Right lobe of liver (tissue), 6 donors: ENCODE results near the gene ETHE1. TPM values are rescaled to one million over a fixed set of nuclear protein-coding genes. Genes with fewer than 3 reads are reported as not detected.

ENCODE experiments used
- ATAC-seq, 4 donors: fragments of 200-7000 bp; cut with Tn5 transposase; one replicate each; pipeline ENCODE4 v1.9.1; 2020; ENCODE audit warnings: mild to moderate bottlenecking in 4 of 4, moderate library complexity in 4 of 4
- DNase-seq, 3 donors: peaks; one replicate each; pipeline ENCODE4 v3.0.0-alpha.2; 2020
- H3K27ac ChIP-seq, 3 donors: fragments of 200-600 bp; one replicate each; pipeline ENCODE4 v1.8.0; 2022
- H3K27me3 ChIP-seq, 2 donors: fragments of 200-600 bp; one replicate each; pipeline ENCODE4 v1.8.0; 2022
- H3K36me3 ChIP-seq, 4 donors: fragments of 200-600 bp; sonication (generic) in 1 of 4; one replicate each; pipeline versions ENCODE4 v1.5.1 to v1.8.0; 2017 to 2022; ENCODE audit warnings: control low read depth in 1 of 4
- H3K4me1 ChIP-seq, 4 donors: fragments of 200-600 bp; sonication (generic) in 1 of 4; one replicate each; pipeline versions ENCODE4 v1.5.1 to v1.8.0; 2017 to 2022; ENCODE audit warnings: control low read depth in 1 of 4
- H3K4me3 ChIP-seq, 3 donors: fragments of 200-600 bp; one replicate each; pipeline ENCODE4 v1.8.0; 2022
- H3K9me3 ChIP-seq, 4 donors: fragments of 200-600 bp; sonication (generic) in 1 of 4; one replicate each; pipeline versions ENCODE4 v1.5.1 to v1.8.0; 2017 to 2022; ENCODE audit warnings: control low read depth in 1 of 4
- POLR2A ChIP-seq: fragments of 450-650 bp; IDR thresholded peaks from one replicate; pipeline ENCODE4 v1.6.1; 2017; ENCODE audit warnings: antibody characterized with exemption, mild to moderate bottlenecking
- WGBS: methylation state at CpG from one replicate; pipeline ENCODE4 v1.1.6; 2018; ENCODE audit warnings: low coverage, low lambda C conversion rate; ENCODE audit not compliant: insufficient coverage; ENCODE audit errors: missing lambda C conversion rate; 5-methylcytosine and 5-hydroxymethylcytosine counted together
- intact Hi-C, 2 donors: fragments of 100-400 bp; cut with DNase I; formaldehyde crosslinking; loops; one replicate each; pipeline versions ENCODE4 v1.11.2 to v1.14.1; 2022
- total RNA-seq, 6 experiments: library from RNA; depleted of rRNA in 2 of 6; stranded (reverse); fragments of >200 nt in 2 of 6; fragmentation: NEBNext Ultra II Directional in 3 of 6; extraction: Animal tissue kit (Norgen Biotek cat#: 25700) in 3 of 6; gene quantifications; one replicate each; pipeline versions ENCODE4 v1.1.0 to v1.2.4, GENCODE V29; 2016 to 2023
- TF ChIP-seq, protein P1 (sequence below), 4 donors: fragments of 200-600 bp in 3 of 4; fragments of 450-650 bp in 1 of 4; IDR thresholded peaks; one replicate each; pipeline versions ENCODE4 v1.5.1 to v1.8.0; 2016 to 2022; ENCODE audit warnings: antibody characterized with exemption in 4 of 4, mild to moderate bottlenecking in 2 of 4
- donor health status: DM: no; HTN: yes; CAD: no.
- donor health status: DM: no; HTN: no; CAD: no.
- donor health status: DM: no; HTN: no; CAD: no.
- donor health status: DM: no; HTN: yes; CAD: no.
- donor health status: DM: no; HTN: yes; CAD: no.

ETHE1 gene
- total RNA-seq, 6 experiments from 2014 or later, result 26.4 to 60.8 (median 46.3) TPM

DNA sequence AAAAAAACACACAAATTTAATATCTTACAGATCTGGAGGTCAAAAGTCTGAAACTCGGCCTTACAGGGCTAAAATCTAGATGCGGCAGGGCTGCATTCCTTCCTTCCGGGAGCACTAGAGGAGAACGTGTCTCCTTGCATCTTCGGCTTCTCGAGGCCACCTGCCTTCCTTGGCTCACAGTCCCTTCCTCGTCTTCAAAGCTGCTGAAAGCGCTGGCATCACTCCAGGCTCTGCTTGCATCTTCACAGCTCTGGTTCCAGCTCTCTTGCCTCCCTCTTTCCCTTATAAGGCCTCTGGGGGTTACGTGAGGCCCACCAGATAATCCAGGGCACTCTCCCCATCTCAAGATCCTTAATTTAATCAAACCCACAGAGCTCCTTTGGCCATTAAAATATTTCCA is 37.8 kb upstream of the ETHE1 start:
- intact Hi-C loops, result no loop called here

DNA sequence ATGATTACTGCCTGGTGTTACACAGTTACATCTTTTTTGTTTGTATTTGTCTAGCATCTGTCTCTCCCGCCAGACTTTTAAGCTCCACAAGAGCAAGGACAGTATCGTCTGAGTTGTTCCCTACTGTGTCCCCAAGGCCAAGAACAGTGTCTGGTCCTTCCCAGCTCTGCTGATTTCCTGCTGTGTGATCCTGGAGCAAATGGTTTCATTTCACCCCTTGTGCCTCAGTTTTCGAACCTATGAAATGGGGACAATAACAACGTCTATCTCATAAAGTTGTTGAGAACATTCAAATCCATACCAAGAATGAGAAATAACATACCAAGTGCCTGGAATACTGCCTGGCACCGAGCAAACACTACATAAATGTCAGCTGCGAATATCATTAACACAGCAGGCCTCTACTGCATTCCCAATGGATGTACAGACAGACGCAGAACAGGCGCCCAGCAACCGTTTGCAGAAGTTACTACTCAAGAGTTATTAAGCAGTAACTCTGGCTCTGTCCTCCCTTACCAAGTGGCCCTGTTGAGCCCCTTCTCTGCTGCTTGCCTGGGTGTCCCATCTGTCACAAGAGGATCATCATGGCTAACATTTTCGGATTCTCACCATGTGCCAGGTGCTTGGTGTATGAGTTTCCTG is 36.9 kb upstream of the ETHE1 start:
- intact Hi-C loops, result no loop called here
- H3K4me1 ChIP-seq, result no peaks in the 10 kb centered on the region
- no peak for TF ChIP-seq POLR2A
- TF ChIP-seq, protein P1, sequence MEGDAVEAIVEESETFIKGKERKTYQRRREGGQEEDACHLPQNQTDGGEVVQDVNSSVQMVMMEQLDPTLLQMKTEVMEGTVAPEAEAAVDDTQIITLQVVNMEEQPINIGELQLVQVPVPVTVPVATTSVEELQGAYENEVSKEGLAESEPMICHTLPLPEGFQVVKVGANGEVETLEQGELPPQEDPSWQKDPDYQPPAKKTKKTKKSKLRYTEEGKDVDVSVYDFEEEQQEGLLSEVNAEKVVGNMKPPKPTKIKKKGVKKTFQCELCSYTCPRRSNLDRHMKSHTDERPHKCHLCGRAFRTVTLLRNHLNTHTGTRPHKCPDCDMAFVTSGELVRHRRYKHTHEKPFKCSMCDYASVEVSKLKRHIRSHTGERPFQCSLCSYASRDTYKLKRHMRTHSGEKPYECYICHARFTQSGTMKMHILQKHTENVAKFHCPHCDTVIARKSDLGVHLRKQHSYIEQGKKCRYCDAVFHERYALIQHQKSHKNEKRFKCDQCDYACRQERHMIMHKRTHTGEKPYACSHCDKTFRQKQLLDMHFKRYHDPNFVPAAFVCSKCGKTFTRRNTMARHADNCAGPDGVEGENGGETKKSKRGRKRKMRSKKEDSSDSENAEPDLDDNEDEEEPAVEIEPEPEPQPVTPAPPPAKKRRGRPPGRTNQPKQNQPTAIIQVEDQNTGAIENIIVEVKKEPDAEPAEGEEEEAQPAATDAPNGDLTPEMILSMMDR (IDR thresholded peaks at IDR 0.05), result no peak
- no peaks in the 10 kb centered on the region for H3K36me3 ChIP-seq
- no peak overlapping the region for H3K4me3 ChIP-seq
- DNase-seq, result no peak
- no peak overlapping the region for H3K27ac ChIP-seq
- WGBS, result 90% methylated on average over 10 of the region's 10 CpGs
- no peaks in the 10 kb centered on the region for H3K9me3 ChIP-seq
- no peaks in the 10 kb centered on the region for H3K27me3 ChIP-seq
- ATAC-seq, result no peak

More for the DNA sequence above, 37.8 kb upstream of the ETHE1 start:
- Histone ChIP-seq H3K4me1 (no peaks in the 10 kb centered on the region), H3K36me3 (no peaks in the 10 kb centered on the region), H3K27me3 (no peaks in the 10 kb centered on the region), H3K27ac (no peak overlapping the region), H3K4me3 (no peak overlapping the region), H3K9me3 (no peaks in the 10 kb centered on the region)
- WGBS, result 71% methylated on average over 6 of the region's 9 CpGs
- no peak for DNase-seq
- ATAC-seq, result no peak
- TF ChIP-seq POLR2A, result no peak
- TF ChIP-seq, protein P1 (IDR thresholded peaks at IDR 0.05), result no peak

- H3K9me3 ChIP-seq, result no peaks in the 10 kb centered on the region
- intact Hi-C loops, result no loop called here
- peak overlapping the region in 1 of 3 donors; percentile 10 for H3K27ac ChIP-seq
- TF ChIP-seq POLR2A, result no peak
- TF ChIP-seq, protein P1 (IDR thresholded peaks at IDR 0.05), result no peak
- ATAC-seq (peak; percentile 65 to 78 (median 69)), DNase-seq (peak; percentile 63 to 72 (median 69))
- whole genome bisulfite sequencing, result 47% methylated on average over 8 of the region's 14 CpGs
- H3K4me3 ChIP-seq, result no peak overlapping the region
- no peaks in the 10 kb centered on the region for H3K27me3 ChIP-seq
- no peaks in the 10 kb centered on the region for H3K36me3 ChIP-seq
- H3K4me1 ChIP-seq, result no peaks in the 10 kb centered on the region
Measured at GRCh38 chr19:43562698-43563241, 35.8 kb upstream of the ETHE1 start.

GRCh38 chr19:43562226-43562697 is 35.3 kb upstream of the ETHE1 start:
- no peaks in the 10 kb centered on the region for H3K27me3 ChIP-seq
- no peak for TF ChIP-seq POLR2A
- TF ChIP-seq, protein P1 (IDR thresholded peaks at IDR 0.05), result no peak
- 89% methylated on average over 3 of the region's 6 CpGs for WGBS
- intact Hi-C loops, result no loop called here
- no peaks in the 10 kb centered on the region for H3K36me3 ChIP-seq
- H3K27ac ChIP-seq, result no peak overlapping the region
- DNase-seq (no peak), ATAC-seq (no peak)
- H3K4me3 ChIP-seq, result no peak overlapping the region
- H3K4me1 ChIP-seq, result no peaks in the 10 kb centered on the region
- no peaks in the 10 kb centered on the region for H3K9me3 ChIP-seq
